SK-N-SH (cell line): ENCODE measurements around the gene HRH1.

Source experiments
- EP300 ChIP-seq, 2 experiments: IDR thresholded peaks; 2 replicates each; pipeline versions ENCODE4 v1.4.0 to v1.6.1; 2012; ENCODE audit warnings: borderline replicate concordance in 1 of 2, low read depth in 1 of 2, low read length in 1 of 2
- FOXJ3 ChIP-seq: sonication (generic); formaldehyde crosslinking; IDR thresholded peaks from 2 replicates; pipeline ENCODE4 v1.5.1; 2020; ENCODE audit warnings: mild to moderate bottlenecking, missing genetic modification reagents
- FOXM1 ChIP-seq: IDR thresholded peaks from 2 replicates; pipeline ENCODE4 v1.4.0; 2012; ENCODE audit warnings: low read depth, mild to moderate bottlenecking
- GABPA ChIP-seq: IDR thresholded peaks from 2 replicates; pipeline ENCODE4 v1.4.0; 2012; ENCODE audit warnings: low read depth, mild to moderate bottlenecking
- IRF3 ChIP-seq: fragments of 150-350 bp; IDR thresholded peaks from 2 replicates; pipeline ENCODE4 v1.6.1; 2016; ENCODE audit warnings: mild to moderate bottlenecking, low read depth, low read length
- MEF2A ChIP-seq: IDR thresholded peaks from 2 replicates; pipeline ENCODE4 v1.4.0; 2012; ENCODE audit warnings: low read depth, borderline replicate concordance
- POLR2AphosphoS5 ChIP-seq: IDR thresholded peaks from 2 replicates; pipeline ENCODE4 v1.6.1; 2012; ENCODE audit warnings: low read depth, low read length
- SMC3 ChIP-seq: IDR thresholded peaks from 2 replicates; pipeline ENCODE4 v1.6.1; 2012; ENCODE audit warnings: low read depth, low read length, improper control_type of control experiment
- YY1 ChIP-seq: IDR thresholded peaks from 2 replicates; pipeline ENCODE4 v1.4.0; 2012; ENCODE audit warnings: low read depth, mild to moderate bottlenecking
- TF ChIP-seq, protein P1 (sequence below): fragments of 200-600 bp; sonication (generic); IDR thresholded peaks from 2 replicates; pipeline ENCODE4 v1.6.1; 2017; ENCODE audit warnings: antibody characterized with exemption, mild to moderate bottlenecking, moderate library complexity

GRCh38 chr3:11201251-11202019, 47.1 kb downstream of the HRH1 start:
- TF ChIP-seq GABPA: no peak
- no peak for TF ChIP-seq MEF2A
- TF ChIP-seq IRF3: no peak
- TF ChIP-seq, protein P1, sequence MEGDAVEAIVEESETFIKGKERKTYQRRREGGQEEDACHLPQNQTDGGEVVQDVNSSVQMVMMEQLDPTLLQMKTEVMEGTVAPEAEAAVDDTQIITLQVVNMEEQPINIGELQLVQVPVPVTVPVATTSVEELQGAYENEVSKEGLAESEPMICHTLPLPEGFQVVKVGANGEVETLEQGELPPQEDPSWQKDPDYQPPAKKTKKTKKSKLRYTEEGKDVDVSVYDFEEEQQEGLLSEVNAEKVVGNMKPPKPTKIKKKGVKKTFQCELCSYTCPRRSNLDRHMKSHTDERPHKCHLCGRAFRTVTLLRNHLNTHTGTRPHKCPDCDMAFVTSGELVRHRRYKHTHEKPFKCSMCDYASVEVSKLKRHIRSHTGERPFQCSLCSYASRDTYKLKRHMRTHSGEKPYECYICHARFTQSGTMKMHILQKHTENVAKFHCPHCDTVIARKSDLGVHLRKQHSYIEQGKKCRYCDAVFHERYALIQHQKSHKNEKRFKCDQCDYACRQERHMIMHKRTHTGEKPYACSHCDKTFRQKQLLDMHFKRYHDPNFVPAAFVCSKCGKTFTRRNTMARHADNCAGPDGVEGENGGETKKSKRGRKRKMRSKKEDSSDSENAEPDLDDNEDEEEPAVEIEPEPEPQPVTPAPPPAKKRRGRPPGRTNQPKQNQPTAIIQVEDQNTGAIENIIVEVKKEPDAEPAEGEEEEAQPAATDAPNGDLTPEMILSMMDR: no peak
- TF ChIP-seq YY1: no peak
- TF ChIP-seq FOXJ3: no peak
- no peak for TF ChIP-seq SMC3
- peak in 1 of 2 experiments; percentile 70; a peak in 2 of 4 replicates for TF ChIP-seq EP300 (IDR thresholded peaks at IDR 0.05; ENCODE audit: borderline replicate concordance in 1 of 2, low read depth in 1 of 2, low read length in 1 of 2)
- peak; percentile 53 for TF ChIP-seq POLR2AphosphoS5
- TF ChIP-seq FOXM1: no peak
